GM06990 (cell line): ENCODE data around the gene HNMT.

ENCODE experiments used
- DNase-seq: peaks from one replicate; pipeline ENCODE4 v3.0.0-alpha.2; 2011; ENCODE audit not compliant: insufficient read length; ENCODE audit errors: extremely low read depth
- H3K27me3 ChIP-seq: replicated peaks from 2 replicates; pipeline ENCODE4 v1.6.0; 2011; ENCODE audit warnings: low read length; ENCODE audit not compliant: control insufficient read depth, insufficient read depth
- H3K36me3 ChIP-seq: 2 replicates; pipeline ENCODE4 v1.5.1; 2011; ENCODE audit warnings: low read length; ENCODE audit not compliant: control insufficient read depth, insufficient read depth
- H3K4me3 ChIP-seq: replicated peaks from 2 replicates; pipeline ENCODE4 v1.5.1; 2011; ENCODE audit warnings: low read depth, mild to moderate bottlenecking, control low read depth, low read length
- TF ChIP-seq, protein P1 (sequence below): IDR thresholded peaks from 2 replicates; pipeline ENCODE4 v1.5.1; 2011; ENCODE audit warnings: low read length, control low read depth, mild to moderate bottlenecking, inconsistent platforms; ENCODE audit not compliant: insufficient read depth, poor library complexity, severe bottlenecking

Gene HNMT

DNA sequence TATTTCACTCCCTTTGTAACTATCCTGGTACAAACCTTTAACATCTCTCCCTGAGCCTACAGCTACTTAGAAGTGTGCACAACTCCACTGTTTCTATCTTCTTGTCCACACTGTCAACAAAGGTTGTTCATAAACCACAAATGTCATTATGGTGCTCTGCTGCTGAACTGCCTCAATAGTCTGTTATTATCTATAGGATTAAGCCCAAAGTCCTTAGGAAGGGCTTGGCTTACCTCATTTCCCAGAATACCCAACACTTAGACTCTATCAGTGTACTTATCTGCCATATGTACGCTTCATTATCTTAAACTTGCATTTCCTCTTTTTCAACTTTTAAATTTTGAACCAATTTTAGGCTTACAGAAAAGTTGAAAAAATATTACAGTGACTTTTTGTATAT is 94.2 kb downstream of the HNMT start:
- Histone ChIP-seq H3K4me3 (no peak overlapping the region), H3K36me3 (no peaks in the 10 kb centered on the region), H3K27me3 (no peaks in the 10 kb centered on the region)
- TF ChIP-seq, protein P1, sequence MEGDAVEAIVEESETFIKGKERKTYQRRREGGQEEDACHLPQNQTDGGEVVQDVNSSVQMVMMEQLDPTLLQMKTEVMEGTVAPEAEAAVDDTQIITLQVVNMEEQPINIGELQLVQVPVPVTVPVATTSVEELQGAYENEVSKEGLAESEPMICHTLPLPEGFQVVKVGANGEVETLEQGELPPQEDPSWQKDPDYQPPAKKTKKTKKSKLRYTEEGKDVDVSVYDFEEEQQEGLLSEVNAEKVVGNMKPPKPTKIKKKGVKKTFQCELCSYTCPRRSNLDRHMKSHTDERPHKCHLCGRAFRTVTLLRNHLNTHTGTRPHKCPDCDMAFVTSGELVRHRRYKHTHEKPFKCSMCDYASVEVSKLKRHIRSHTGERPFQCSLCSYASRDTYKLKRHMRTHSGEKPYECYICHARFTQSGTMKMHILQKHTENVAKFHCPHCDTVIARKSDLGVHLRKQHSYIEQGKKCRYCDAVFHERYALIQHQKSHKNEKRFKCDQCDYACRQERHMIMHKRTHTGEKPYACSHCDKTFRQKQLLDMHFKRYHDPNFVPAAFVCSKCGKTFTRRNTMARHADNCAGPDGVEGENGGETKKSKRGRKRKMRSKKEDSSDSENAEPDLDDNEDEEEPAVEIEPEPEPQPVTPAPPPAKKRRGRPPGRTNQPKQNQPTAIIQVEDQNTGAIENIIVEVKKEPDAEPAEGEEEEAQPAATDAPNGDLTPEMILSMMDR: no peak
- no peak for DNase-seq

DNA sequence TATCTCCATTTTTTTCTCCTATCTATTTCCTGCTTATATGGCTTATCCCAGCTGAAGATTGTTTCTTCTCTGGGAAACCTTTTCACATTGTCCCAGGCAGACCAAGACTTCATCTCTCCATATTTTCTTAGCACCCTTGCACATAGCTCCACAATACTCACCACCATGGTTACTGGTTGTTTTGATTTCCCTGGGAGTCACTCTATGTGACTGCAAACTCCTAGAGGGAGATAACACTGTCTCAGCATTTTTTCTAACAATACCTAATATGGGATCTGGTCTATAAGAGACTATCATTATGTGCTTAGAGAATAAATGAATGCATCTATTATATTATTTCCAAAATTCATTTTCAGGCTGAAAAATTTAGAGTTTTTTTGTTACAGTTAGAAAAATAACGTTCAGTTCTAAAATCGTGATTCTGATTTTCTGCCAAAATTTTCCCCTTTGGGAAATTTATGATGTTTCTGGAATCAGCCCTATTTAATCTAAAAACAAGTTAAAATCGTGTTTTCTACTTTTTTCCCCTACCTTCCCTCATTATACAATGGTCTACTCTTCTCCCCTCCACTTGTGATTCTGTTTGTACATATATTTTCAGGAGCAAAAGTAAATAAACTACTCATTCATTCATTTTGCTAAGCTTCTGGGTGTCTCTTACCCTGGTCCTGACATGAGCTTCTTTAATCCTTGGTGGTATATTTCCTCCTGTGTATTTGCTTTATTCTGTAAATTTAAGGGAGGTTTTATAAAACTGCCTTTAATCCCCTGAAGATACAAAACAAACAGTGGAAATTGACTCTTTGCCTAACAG is 95.4 kb downstream of the HNMT start:
- no peak for DNase-seq
- Histone ChIP-seq H3K36me3 (no peaks in the 10 kb centered on the region), H3K27me3 (no peaks in the 10 kb centered on the region), H3K4me3 (no peak overlapping the region)
- TF ChIP-seq, protein P1: no peak

DNA sequence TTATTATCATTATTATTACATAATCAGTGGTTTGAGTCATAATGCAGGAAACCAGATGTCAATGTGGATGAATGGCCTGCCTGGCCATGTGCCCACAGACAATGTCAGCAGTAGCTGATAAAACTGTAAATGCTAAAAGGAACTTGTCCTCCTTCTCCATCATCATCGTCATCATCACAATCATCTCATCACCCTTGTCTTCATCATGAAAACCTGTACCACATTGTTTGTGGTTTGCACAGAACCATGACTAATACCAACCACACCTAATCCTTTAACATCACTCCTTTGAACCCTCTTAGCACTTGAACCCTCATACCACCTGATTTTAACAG is 96.0 kb downstream of the HNMT start:
- TF ChIP-seq, protein P1: no peak
- Histone ChIP-seq H3K36me3 (no peaks in the 10 kb centered on the region), H3K4me3 (no peak overlapping the region), H3K27me3 (no peaks in the 10 kb centered on the region)
- DNase-seq: no peak

DNA sequence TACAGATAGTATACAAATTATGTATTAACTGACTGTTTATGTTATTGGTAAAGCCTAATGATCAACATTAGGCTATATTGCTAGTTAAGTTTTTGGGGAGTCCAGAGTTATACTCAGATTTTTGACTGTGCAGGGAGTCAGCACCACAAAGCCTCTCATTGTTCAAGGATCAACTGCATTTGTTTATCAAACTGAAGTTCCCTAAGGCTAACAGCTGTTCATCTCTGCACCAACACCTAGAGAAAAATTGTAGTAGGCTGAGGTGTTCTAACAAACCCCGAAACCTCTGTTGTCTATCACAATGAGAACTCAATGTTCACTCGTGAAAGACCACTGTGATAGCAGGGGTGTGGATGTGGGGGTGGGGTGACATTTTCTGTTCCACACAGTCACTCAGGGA is 97.7 kb downstream of the HNMT start:
- TF ChIP-seq, protein P1: no peak
- H3K36me3 ChIP-seq: no peaks in the 10 kb centered on the region

DNA sequence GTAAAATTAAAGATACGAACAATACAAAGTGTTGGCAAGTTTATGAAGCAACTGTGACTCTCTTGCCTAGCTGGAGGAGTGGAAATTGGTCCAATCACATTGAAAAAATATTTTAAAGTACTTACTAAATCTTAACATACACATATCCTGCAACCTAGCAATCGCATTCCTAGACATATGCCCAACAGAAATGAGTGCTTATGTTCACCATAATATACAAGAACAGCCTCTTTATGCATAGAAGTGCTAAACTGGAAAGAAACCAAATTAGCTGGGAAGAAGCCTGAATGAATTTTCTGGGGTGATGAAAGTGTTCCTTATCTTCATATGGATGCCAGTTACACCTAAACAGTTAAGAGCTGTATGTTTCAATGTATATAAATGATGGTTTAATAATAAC is 98.9 kb downstream of the HNMT start:
- DNase-seq: no peak
- H3K36me3 ChIP-seq: no peaks in the 10 kb centered on the region
- H3K27me3 ChIP-seq: no peaks in the 10 kb centered on the region
- no peak overlapping the region for H3K4me3 ChIP-seq
- TF ChIP-seq, protein P1: no peak

More for the DNA sequence above, 97.7 kb downstream of the HNMT start:
- Histone ChIP-seq H3K27me3 (no peaks in the 10 kb centered on the region), H3K4me3 (no peak overlapping the region)
- DNase-seq: no peak
